ENCODE data around the gene MAMDC4.

- TF ChIP-seq POLR2A (IDR thresholded peaks at IDR 0.05) = no peak
- TF ChIP-seq CTCF (IDR thresholded peaks at IDR 0.05) = no peak
- TF ChIP-seq POLR2AphosphoS5 (IDR thresholded peaks at IDR 0.05) = no peak
These were observed 1.0 kb upstream of the MAMDC4 start for GRCh38 chr9:136850866-136851775.

Data from prostate gland (tissue), 2 donors.